ENCODE results near the gene BCAP31.
"Not testable (repeated sequence)": the region's sequence is repeated elsewhere in the genome, so short reads cannot be mapped to it uniquely, and the experiment has no call there.

- not testable (repeated sequence) for TF ChIP-seq CTCF, POLR2A (IDR thresholded peaks at IDR 0.05)
Observed at GRCh38 chrX:153745067-153745433, 20.9 kb upstream of the BCAP31 start.
